Stomach (tissue), 4 donors: ENCODE data around the gene NARS2.

Experiments
- CTCF ChIP-seq, 7 experiments: fragments of 450-650 bp in 4 of 7; fragments of 200-600 bp in 3 of 7; sonication (generic) in 3 of 7; IDR thresholded peaks; one replicate each; pipeline ENCODE4 v1.5.1; 2016 to 2019; ENCODE audit warnings: antibody characterized with exemption in 7 of 7, control low read depth in 2 of 7, mild to moderate bottlenecking in 1 of 7
- POLR2A ChIP-seq, 4 donors: fragments of 450-650 bp; IDR thresholded peaks; one replicate each; pipeline ENCODE4 v1.6.1; 2016; ENCODE audit warnings: antibody characterized with exemption in 4 of 4, control low read depth in 2 of 4, mild to moderate bottlenecking in 1 of 4, moderate library complexity in 1 of 4

- no peak for TF ChIP-seq CTCF (IDR thresholded peaks at IDR 0.05)
- no peak for TF ChIP-seq POLR2A (IDR thresholded peaks at IDR 0.05)
Observed at GRCh38 chr11:78419327-78419726, 155.3 kb downstream of the NARS2 start.
